Naive B cell (primary cell): ENCODE measurements around the gene KCNAB1. TPM values are rescaled to one million over a fixed set of nuclear protein-coding genes. Genes with fewer than 3 reads are reported as not detected.

Experiments
- ATAC-seq, 2 donors: fragments of 150-1000 bp; cut with Tn5 transposase; 2 replicates each; pipeline ENCODE4 v1.10.0; 2021; ENCODE audit warnings: low read depth in 2 of 2, mild to moderate bottlenecking in 2 of 2, moderate library complexity in 2 of 2
- DNase-seq: peaks from one replicate; pipeline ENCODE4 v3.0.0; 2022
- H3K27ac Mint-ChIP-seq, 6 donors: one replicate each; pipeline ENCODE4 v1.8.0; 2020 to 2022; ENCODE audit warnings: mild to moderate bottlenecking in 6 of 6, mixed read lengths in 6 of 6, moderate library complexity in 5 of 6, inconsistent platforms in 2 of 6
- H3K27me3 Mint-ChIP-seq, 3 donors: one replicate each; pipeline ENCODE4 v1.8.0; 2021 to 2022; ENCODE audit warnings: mixed read lengths in 3 of 3, mild to moderate bottlenecking in 1 of 3
- H3K36me3 Mint-ChIP-seq, 2 donors: one replicate each; pipeline ENCODE4 v1.8.0; 2020 to 2022; ENCODE audit warnings: mixed read lengths in 2 of 2, inconsistent platforms in 1 of 2, mild to moderate bottlenecking in 1 of 2
- H3K4me1 Mint-ChIP-seq, 3 donors: one replicate each; pipeline ENCODE4 v1.8.0; 2020 to 2022; ENCODE audit warnings: mixed read lengths in 3 of 3, inconsistent platforms in 1 of 3, mild to moderate bottlenecking in 1 of 3, moderate library complexity in 1 of 3
- H3K4me3 Mint-ChIP-seq, 8 donors: one replicate each; pipeline ENCODE4 v1.8.0; 2020 to 2022; ENCODE audit warnings: mild to moderate bottlenecking in 8 of 8, mixed read lengths in 8 of 8, moderate library complexity in 8 of 8, inconsistent platforms in 2 of 8
- H3K9me3 Mint-ChIP-seq, 7 donors: one replicate each; pipeline ENCODE4 v1.8.0; 2020 to 2022; ENCODE audit warnings: mixed read lengths in 7 of 7, mild to moderate bottlenecking in 5 of 7, inconsistent platforms in 2 of 7, moderate library complexity in 1 of 7
- polyA plus RNA-seq, 6 donors: library from polyadenylated mRNA; unstranded; fragments of 300-500 nt; fragmentation: Illumina TruSeq; gene quantifications; one replicate each; pipeline ENCODE4 v1.2.3, GENCODE V29; 2021; ENCODE audit warnings: low read depth in 6 of 6

KCNAB1 gene
- polyA plus RNA-seq, 6 donors from 2014 or later, result 0.05 to 0.30 (median 0.19) TPM; not detected in 1

- Mint-ChIP-seq H3K36me3 (no peaks in the 10 kb centered on the region), H3K27ac (no peak overlapping the region), H3K4me1 (peaks cover 0 to 4% (median 0%) of the 10 kb centered on the region in 3 donors), H3K9me3 (no peaks in the 10 kb centered on the region), H3K27me3 (peaks cover 5 to 16% (median 10%) of the 10 kb centered on the region in 3 donors), H3K4me3 (no peak overlapping the region)
- DNase-seq, result no peak
- ATAC-seq, result no peak
These were observed 329.6 kb downstream of the KCNAB1 start for GRCh38 chr3:156449710-156450574.

- H3K36me3 Mint-ChIP-seq, result no peaks in the 10 kb centered on the region
- ATAC-seq (no peak), DNase-seq (no peak)
- H3K9me3 Mint-ChIP-seq, result peaks cover 0 to 2% (median 0%) of the 10 kb centered on the region in 7 donors
- peaks cover 5 to 16% (median 5%) of the 10 kb centered on the region in 3 donors for H3K27me3 Mint-ChIP-seq
- no peak overlapping the region for H3K4me3 Mint-ChIP-seq
- no peak overlapping the region for H3K27ac Mint-ChIP-seq
- peaks cover 2 to 5% (median 4%) of the 10 kb centered on the region in 3 donors for H3K4me1 Mint-ChIP-seq
These were observed 335.5 kb downstream of the KCNAB1 start for GRCh38 chr3:156455839-156456238.

DNA sequence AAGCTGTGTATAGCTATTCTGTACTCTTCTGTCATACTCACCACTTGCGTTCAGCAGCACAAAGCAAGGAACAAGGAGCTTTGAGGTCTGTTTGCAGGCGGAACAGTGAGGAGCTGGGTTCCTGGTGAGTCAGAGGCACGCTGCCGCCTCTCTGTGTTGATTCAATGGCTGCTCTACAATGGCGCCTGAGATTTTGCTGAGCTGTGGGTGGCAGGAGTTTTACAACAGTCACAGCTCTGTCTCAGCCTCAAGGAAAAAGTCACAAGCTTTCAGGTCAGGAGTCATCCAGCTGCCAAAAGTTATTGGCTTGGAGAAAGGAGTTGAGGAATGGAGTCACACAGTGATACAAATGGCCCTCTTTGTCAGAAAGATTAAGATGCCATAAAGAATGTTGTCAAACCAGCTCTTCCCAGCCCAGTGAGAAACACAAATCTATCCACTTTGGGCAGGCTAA lies 336.4 kb downstream of the KCNAB1 start:
- Mint-ChIP-seq H3K27me3 (peaks cover 1 to 11% (median 2%) of the 10 kb centered on the region in 3 donors), H3K4me3 (no peak overlapping the region), H3K27ac (no peak overlapping the region), H3K4me1 (peaks cover 2 to 5% (median 4%) of the 10 kb centered on the region in 3 donors), H3K9me3 (peaks cover 0 to 2% (median 0%) of the 10 kb centered on the region in 7 donors), H3K36me3 (no peaks in the 10 kb centered on the region)
- DNase-seq (no peak), ATAC-seq (no peak)

GRCh38 chr3:156459434-156459833 lies 339.1 kb downstream of the KCNAB1 start:
- ATAC-seq, result no peak
- Mint-ChIP-seq H3K9me3 (peaks cover 0 to 2% (median 0%) of the 10 kb centered on the region in 7 donors), H3K4me1 (peaks cover 2 to 5% (median 4%) of the 10 kb centered on the region in 3 donors), H3K27ac (no peak overlapping the region), H3K27me3 (no peaks in the 10 kb centered on the region), H3K36me3 (no peaks in the 10 kb centered on the region), H3K4me3 (no peak overlapping the region)
- no peak for DNase-seq

GRCh38 chr3:156460206-156460611 lies 339.8 kb downstream of the KCNAB1 start:
- H3K9me3 Mint-ChIP-seq, result peaks cover 0 to 2% (median 0%) of the 10 kb centered on the region in 7 donors
- no peaks in the 10 kb centered on the region for H3K27me3 Mint-ChIP-seq
- ATAC-seq (peak; percentile 41 to 54), DNase-seq (no peak)
- H3K27ac Mint-ChIP-seq, result no peak overlapping the region
- no peak overlapping the region for H3K4me3 Mint-ChIP-seq
- H3K4me1 Mint-ChIP-seq, result peaks cover 2 to 5% (median 4%) of the 10 kb centered on the region in 3 donors
- H3K36me3 Mint-ChIP-seq, result no peaks in the 10 kb centered on the region

GRCh38 chr3:156461889-156462288 lies 341.5 kb downstream of the KCNAB1 start:
- H3K27ac Mint-ChIP-seq, result no peak overlapping the region
- no peaks in the 10 kb centered on the region for H3K9me3 Mint-ChIP-seq
- H3K4me1 Mint-ChIP-seq, result peaks cover 2 to 5% (median 4%) of the 10 kb centered on the region in 3 donors
- H3K4me3 Mint-ChIP-seq, result no peak overlapping the region
- DNase-seq, result no peak
- no peak for ATAC-seq
- H3K27me3 Mint-ChIP-seq, result no peaks in the 10 kb centered on the region
- no peaks in the 10 kb centered on the region for H3K36me3 Mint-ChIP-seq

GRCh38 chr3:156463123-156463522 lies 342.7 kb downstream of the KCNAB1 start:
- ATAC-seq (no peak), DNase-seq (no peak)
- Mint-ChIP-seq H3K4me1 (peaks cover 2 to 5% (median 4%) of the 10 kb centered on the region in 3 donors), H3K4me3 (no peak overlapping the region), H3K9me3 (no peaks in the 10 kb centered on the region), H3K27ac (no peak overlapping the region), H3K27me3 (peaks cover 0 to 8% (median 0%) of the 10 kb centered on the region in 3 donors), H3K36me3 (no peaks in the 10 kb centered on the region)

DNA sequence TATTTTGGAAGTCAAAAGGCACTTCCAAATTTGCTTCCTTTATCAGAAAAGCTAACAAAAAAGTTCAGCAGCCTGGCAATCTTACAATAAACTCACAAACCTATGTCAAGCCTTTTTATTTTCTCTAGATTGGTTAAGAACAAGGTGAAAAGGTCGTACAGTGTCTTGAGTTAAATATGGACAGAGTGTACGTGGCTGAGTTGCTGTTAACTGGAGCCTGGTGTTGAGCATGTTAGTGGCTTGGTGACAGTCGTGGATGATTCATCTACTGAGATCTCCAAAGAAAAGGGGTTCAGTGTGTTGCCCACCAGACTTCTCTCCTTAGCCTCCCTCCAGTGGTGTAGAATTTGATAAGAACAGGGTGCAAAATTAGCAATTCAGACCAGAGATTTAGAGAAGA lies 344.8 kb downstream of the KCNAB1 start:
- no peaks in the 10 kb centered on the region for H3K9me3 Mint-ChIP-seq
- H3K4me3 Mint-ChIP-seq, result no peak overlapping the region
- peaks cover 0 to 8% (median 0%) of the 10 kb centered on the region in 3 donors for H3K27me3 Mint-ChIP-seq
- ATAC-seq (no peak), DNase-seq (no peak)
- no peaks in the 10 kb centered on the region for H3K36me3 Mint-ChIP-seq
- H3K4me1 Mint-ChIP-seq, result peaks cover 2 to 4% (median 3%) of the 10 kb centered on the region in 3 donors
- H3K27ac Mint-ChIP-seq, result no peak overlapping the region

DNA sequence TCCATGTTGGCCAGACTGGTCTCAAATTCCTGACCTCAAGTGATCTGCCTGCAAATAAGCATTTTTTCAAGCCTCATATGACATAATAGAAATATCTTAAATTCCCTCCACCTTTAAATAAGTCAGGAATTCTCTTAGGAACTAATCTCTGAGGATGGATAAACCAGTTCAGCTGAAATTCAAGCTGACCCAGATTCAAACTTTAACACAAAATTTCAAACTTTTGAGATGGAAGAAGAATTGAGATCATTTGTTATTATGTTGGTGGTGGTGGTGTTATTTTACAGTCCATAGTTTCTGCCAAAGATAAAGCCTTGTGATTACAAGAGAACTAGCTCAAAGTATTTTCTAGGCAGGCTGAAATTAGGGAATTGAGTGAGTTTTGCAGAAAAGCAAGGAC lies 349.1 kb downstream of the KCNAB1 start:
- Mint-ChIP-seq H3K4me3 (no peak overlapping the region), H3K9me3 (no peaks in the 10 kb centered on the region), H3K27ac (peak overlapping the region in 1 of 6 donors; percentile 38), H3K4me1 (no peaks in the 10 kb centered on the region), H3K36me3 (no peaks in the 10 kb centered on the region), H3K27me3 (peaks cover 0 to 18% (median 11%) of the 10 kb centered on the region in 3 donors)
- DNase-seq (no peak), ATAC-seq (no peak)

DNA sequence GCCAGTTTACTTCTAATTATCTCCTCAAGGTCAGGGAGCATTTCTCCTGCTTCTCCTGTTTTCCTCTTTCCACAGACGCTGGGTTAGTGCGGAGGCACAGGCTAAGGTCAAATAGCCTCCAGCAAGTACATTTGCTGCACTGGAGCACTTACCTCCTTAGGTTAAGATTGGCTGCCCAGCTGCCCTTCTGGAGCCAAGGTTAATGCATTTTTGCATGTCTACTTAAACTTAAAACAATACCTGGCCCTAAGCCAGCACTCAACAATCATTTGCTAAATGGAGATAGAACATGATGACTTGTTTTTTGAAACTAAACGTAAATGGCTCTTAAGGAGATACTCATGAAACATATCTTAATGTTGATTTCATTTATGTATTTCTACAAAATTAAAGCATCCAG lies 351.1 kb downstream of the KCNAB1 start:
- no peak for ATAC-seq
- H3K27me3 Mint-ChIP-seq, result peaks cover 0 to 18% (median 16%) of the 10 kb centered on the region in 3 donors
- DNase-seq, result no peak
- H3K27ac Mint-ChIP-seq, result no peak overlapping the region
- H3K4me3 Mint-ChIP-seq, result no peak overlapping the region
- H3K36me3 Mint-ChIP-seq, result no peaks in the 10 kb centered on the region
- H3K4me1 Mint-ChIP-seq, result no peaks in the 10 kb centered on the region
- H3K9me3 Mint-ChIP-seq, result no peaks in the 10 kb centered on the region

- Mint-ChIP-seq H3K4me3 (no peak overlapping the region), H3K27ac (no peak overlapping the region), H3K27me3 (peaks cover 0 to 17% (median 16%) of the 10 kb centered on the region in 3 donors), H3K4me1 (no peaks in the 10 kb centered on the region), H3K9me3 (no peaks in the 10 kb centered on the region), H3K36me3 (no peaks in the 10 kb centered on the region)
- DNase-seq (no peak), ATAC-seq (no peak)
These were observed 351.8 kb downstream of the KCNAB1 start for GRCh38 chr3:156472150-156472549.

GRCh38 chr3:156472684-156473083 lies 352.3 kb downstream of the KCNAB1 start:
- H3K36me3 Mint-ChIP-seq, result no peaks in the 10 kb centered on the region

DNA sequence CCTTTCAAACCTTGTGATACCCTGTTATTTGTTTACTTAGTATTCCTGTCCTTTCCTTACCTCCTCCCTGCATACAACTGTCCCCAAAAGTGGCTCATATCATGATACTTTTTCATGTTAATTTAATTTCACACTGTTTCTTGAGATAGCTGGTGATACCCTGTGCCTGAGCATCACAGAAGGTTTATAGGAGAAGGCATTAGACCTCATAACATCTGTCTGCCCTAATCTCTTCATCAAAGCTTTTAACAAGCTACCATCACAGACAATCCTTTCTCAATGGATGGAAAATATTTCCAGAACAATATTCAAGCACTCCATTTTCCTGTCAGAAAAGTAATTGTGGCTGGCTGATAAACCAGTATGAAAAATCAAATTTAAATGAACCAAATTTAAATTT lies 353.0 kb downstream of the KCNAB1 start:
- no peaks in the 10 kb centered on the region for H3K36me3 Mint-ChIP-seq
- no peak overlapping the region for H3K4me3 Mint-ChIP-seq
- H3K9me3 Mint-ChIP-seq, result no peaks in the 10 kb centered on the region
- DNase-seq, result no peak
- ATAC-seq, result no peak
- H3K27ac Mint-ChIP-seq, result no peak overlapping the region
- H3K4me1 Mint-ChIP-seq, result no peaks in the 10 kb centered on the region
- H3K27me3 Mint-ChIP-seq, result peaks cover 0 to 16% (median 10%) of the 10 kb centered on the region in 3 donors

More at GRCh38 chr3:156472684-156473083, 352.3 kb downstream of the KCNAB1 start:
- Mint-ChIP-seq H3K4me3 (no peak overlapping the region), H3K9me3 (no peaks in the 10 kb centered on the region), H3K27me3 (peaks cover 0 to 16% (median 11%) of the 10 kb centered on the region in 3 donors), H3K4me1 (no peaks in the 10 kb centered on the region), H3K27ac (no peak overlapping the region)
- ATAC-seq (no peak), DNase-seq (no peak)
